ENCODE measurements around the gene CLEC2D.
"Not testable (repeated sequence)": the region's sequence is repeated elsewhere in the genome, so short reads cannot be mapped to it uniquely, and the experiment has no call there.

Gene CLEC2D

GRCh38 chr12:9701380-9702154 is 32.1 kb downstream of the CLEC2D start:
- TF ChIP-seq CTCF (conservative IDR thresholded peaks at IDR 0.05; ENCODE audit: control insufficient read depth, insufficient read depth, low read depth, low read length) = no peak
- no peak overlapping the region for H3K4me3 ChIP-seq (ENCODE audit: control insufficient read depth, low read depth, low read length)
- DNase-seq (ENCODE audit: low read depth) = no peak

GRCh38 chr12:9702255-9702654 is 32.7 kb downstream of the CLEC2D start:
- DNase-seq (ENCODE audit: low read depth) = no peak
- no peak overlapping the region for H3K4me3 ChIP-seq (ENCODE audit: control insufficient read depth, low read depth, low read length)
- TF ChIP-seq CTCF (conservative IDR thresholded peaks at IDR 0.05; ENCODE audit: control insufficient read depth, insufficient read depth, low read depth, low read length) = no peak

GRCh38 chr12:9704561-9704960 is 35.0 kb downstream of the CLEC2D start:
- DNase-seq (ENCODE audit: low read depth); H3K4me3 ChIP-seq (ENCODE audit: control insufficient read depth, low read depth, low read length): not testable (repeated sequence)

- no peak overlapping the region for H3K4me3 ChIP-seq (ENCODE audit: control insufficient read depth, low read depth, low read length)
- no peak for TF ChIP-seq CTCF (conservative IDR thresholded peaks at IDR 0.05; ENCODE audit: control insufficient read depth, insufficient read depth, low read depth, low read length)
- no peak for DNase-seq (ENCODE audit: low read depth)
These were observed 36.7 kb downstream of the CLEC2D start for GRCh38 chr12:9706086-9706685.

- DNase-seq (ENCODE audit: low read depth) = no peak
- TF ChIP-seq CTCF (conservative IDR thresholded peaks at IDR 0.05; ENCODE audit: control insufficient read depth, insufficient read depth, low read depth, low read length) = no peak
- no peak overlapping the region for H3K4me3 ChIP-seq (ENCODE audit: control insufficient read depth, low read depth, low read length)
These were observed 37.8 kb downstream of the CLEC2D start for GRCh38 chr12:9707356-9707755.

GRCh38 chr12:9707864-9708808 is 38.6 kb downstream of the CLEC2D start:
- no peak overlapping the region for H3K4me3 ChIP-seq (ENCODE audit: control insufficient read depth, low read depth, low read length)
- TF ChIP-seq CTCF (conservative IDR thresholded peaks at IDR 0.05; ENCODE audit: control insufficient read depth, insufficient read depth, low read depth, low read length) = peak; percentile 86
- DNase-seq (ENCODE audit: low read depth) = peak; percentile 65

- TF ChIP-seq CTCF (conservative IDR thresholded peaks at IDR 0.05; ENCODE audit: control insufficient read depth, insufficient read depth, low read depth, low read length) = no peak
- no peak overlapping the region for H3K4me3 ChIP-seq (ENCODE audit: control insufficient read depth, low read depth, low read length)
- no peak for DNase-seq (ENCODE audit: low read depth)
These were observed 39.3 kb downstream of the CLEC2D start for GRCh38 chr12:9708853-9709252.

Measured in fibroblast of mammary gland (primary cell).